NCI-H2227 treated with DMSO at 0.1 percent for 48 hours (cell line): ENCODE data around the gene HCAR2.
"Not testable (repeated sequence)": the region's sequence is repeated elsewhere in the genome, so short reads cannot be mapped to it uniquely, and the experiment has no call there.

Experiments used
- DNase-seq: peaks from one replicate; lab custom pipeline; 2025; lab: John Stamatoyannopoulos, UW

HCAR2 gene

GRCh38 chr12:122702890-122703611 is at the start of gene HCAR2:
Gene HCAR2 (minus strand): TSS chr12:122703357. CDS start chr12:122703283, 74 bp downstream.
- DNase-seq: not testable (repeated sequence)

GRCh38 chr12:122752464-122753318 is 49.5 kb upstream of the HCAR2 start, which contains the start of gene DENR:
Gene DENR (plus strand): TSS chr12:122752824. CDS start chr12:122753702, 878 bp downstream.
- peak; percentile 97 for DNase-seq

- not testable (repeated sequence) for DNase-seq
Measured at GRCh38 chr12:122750781-122751515, 47.8 kb upstream of the HCAR2 start.

DNA sequence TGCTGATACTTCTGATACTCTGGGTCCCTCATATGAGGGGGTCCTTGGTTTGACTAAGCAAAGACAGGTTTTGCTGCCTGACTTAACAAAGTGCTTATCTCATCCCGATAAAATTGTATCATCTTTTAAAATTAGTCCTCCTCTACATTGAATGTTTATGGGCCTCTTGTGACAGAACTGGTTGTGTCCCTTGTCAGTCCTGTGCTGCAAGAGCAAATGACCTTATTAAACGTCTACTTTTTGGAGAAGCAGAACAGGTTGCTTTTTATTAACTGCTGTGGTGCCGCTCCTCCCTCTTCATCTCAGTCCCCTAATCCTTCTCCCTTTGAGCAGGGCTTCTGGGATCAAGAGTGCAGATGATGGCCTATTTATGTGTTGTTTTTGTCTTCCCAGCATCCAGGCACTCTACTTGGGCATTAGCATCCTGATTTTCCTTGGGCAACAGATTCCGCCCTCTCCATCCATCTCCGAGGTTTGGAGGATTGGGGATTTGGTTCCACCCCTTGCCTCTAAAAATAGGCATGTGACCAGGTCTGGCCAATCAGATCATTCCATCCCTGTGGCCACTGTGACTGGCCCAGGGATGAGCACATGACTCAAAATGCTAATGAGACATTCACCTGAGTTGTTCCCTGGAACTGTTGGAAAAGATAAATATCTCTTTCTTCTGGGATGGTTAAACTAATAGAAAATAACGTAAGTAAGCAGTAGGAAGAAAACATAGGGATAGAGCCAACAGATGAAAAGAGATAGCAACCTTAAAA is 46.6 kb upstream of the HCAR2 start:
- DNase-seq: peak; percentile 87

DNA sequence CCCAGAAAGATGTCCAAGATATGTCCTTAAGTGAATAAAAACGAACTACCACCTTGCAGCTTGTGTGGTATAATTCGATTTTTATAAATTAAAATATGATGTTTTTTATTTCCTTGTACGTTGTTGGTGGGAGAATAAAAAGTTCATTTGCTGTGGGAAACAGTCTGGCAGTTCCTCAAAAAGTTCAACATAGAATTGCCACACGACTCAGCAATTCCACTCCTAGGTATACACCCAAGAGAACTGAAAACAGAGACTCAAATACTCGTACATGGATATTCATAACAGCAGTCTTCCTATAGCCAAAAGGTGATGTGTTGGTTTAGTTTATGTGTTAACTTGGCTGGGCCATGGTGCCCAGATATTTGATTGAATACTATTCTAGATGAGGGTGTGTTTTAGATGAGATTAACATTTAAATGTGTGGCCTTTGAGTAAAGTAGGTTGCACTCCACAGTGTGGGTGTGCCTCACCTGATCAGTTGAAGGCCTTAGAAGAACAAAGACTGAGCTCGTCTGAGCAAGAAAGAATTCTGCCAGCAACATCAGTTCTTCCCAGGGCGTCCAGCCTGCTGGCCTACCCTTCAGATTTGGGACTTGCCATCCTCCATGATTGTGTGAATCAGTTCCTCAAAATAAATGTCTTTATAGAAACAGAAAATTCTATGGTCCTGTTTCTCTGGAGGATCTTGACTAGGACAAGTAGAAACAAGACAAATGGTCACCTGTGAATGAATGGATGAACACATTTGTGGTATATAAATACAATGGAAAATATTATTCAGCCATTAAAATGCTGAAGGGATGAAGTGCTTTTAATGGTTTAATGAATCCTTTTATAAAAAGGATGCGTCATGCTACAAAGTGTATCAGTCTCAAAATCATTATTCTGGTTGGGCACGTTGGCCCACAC is 44.3 kb upstream of the HCAR2 start:
- DNase-seq: no peak

- DNase-seq: no peak
Measured at GRCh38 chr12:122743895-122744525, 40.9 kb upstream of the HCAR2 start.

- no peak for DNase-seq
Measured at GRCh38 chr12:122740351-122740750, 37.2 kb upstream of the HCAR2 start.

- no peak for DNase-seq
Measured at GRCh38 chr12:122738571-122738970, 35.4 kb upstream of the HCAR2 start.

GRCh38 chr12:122732611-122733010 is 29.5 kb upstream of the HCAR2 start:
- DNase-seq: no peak

GRCh38 chr12:122732170-122732569 is 29.0 kb upstream of the HCAR2 start:
- no peak for DNase-seq

- DNase-seq: no peak
Measured at GRCh38 chr12:122730215-122731014, 27.3 kb upstream of the HCAR2 start, which contains the start of gene HCAR1. Gene HCAR1 (minus strand): TSS chr12:122730844. CDS start chr12:122730339, 505 bp downstream.

- no peak for DNase-seq
Measured at GRCh38 chr12:122729583-122730214, 26.5 kb upstream of the HCAR2 start.

DNA sequence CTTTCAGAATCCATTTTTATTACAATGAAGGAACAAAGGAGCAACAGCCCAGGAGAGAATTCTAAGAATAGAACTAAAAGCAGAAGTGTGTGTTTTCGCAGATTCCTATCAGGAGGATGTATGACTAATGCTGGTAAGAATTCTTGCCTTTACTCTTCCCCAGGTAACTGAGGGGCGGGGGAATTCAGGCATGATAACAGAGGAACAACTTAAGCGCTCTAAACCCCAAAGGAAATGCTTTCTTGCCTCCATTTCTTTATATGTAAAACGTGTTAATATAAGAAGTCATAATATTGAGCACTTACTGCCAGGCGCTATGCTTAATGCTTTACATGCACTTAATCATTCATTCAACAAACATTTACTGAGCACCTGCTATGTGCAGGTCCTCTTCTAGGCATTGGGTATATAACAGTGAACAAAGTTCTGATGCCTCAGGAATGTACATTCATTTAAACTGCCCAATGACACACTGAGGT is 23.0 kb upstream of the HCAR2 start:
- no peak for DNase-seq

- DNase-seq: no peak
Measured at GRCh38 chr12:122725452-122726079, 22.4 kb upstream of the HCAR2 start.

- DNase-seq: no peak
Measured at GRCh38 chr12:122724641-122725243, 21.6 kb upstream of the HCAR2 start.

GRCh38 chr12:122722387-122722786 is 19.2 kb upstream of the HCAR2 start:
- DNase-seq: no peak

DNA sequence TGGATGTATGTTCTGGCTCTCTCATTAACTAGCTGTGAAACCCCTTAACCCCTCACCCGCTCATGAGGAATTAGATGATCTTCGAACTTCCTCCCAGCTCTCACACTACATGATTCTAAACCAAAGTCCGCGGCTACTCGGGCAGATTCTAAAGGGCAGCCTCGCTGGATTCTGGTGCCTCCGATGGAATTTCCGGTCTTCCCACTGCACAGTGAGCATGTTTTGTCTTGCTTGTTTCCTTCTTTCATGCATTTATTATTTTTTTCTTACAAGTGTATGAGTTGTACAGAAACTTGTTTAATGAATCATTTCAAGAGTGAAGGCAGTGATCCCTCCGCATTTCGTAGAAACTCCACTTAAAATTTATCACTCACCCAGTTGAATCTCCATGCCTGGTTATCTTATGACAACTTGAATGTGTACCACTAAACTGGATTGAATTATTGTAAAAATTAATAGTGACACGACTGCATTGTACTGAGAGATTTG is 17.9 kb upstream of the HCAR2 start:
- DNase-seq: no peak
